Measurements from ENCODE around the gene TTC12.

The TTC12 gene

GRCh38 chr11:113378692-113379091 lies 64.3 kb downstream of the TTC12 start:
- POLR2A ChIA-PET = no interaction called here
- no peak for DNase-seq (ENCODE audit: extremely low spot score)
- CTCF ChIA-PET = interaction anchor here (1.9 kb wide), 1 partner anchor 11 kb away, joined by 5 read pairs; no protein-coding TSS in a partner anchor
- TF ChIP-seq CTCF (IDR thresholded peaks at IDR 0.05; ENCODE audit: control extremely low read depth, extremely low read depth, low read depth, missing control alignments) = no peak

GRCh38 chr11:113382121-113382520 lies 67.7 kb downstream of the TTC12 start:
- TF ChIP-seq CTCF (IDR thresholded peaks at IDR 0.05; ENCODE audit: control extremely low read depth, extremely low read depth, low read depth, missing control alignments) = no peak
- no peak for DNase-seq (ENCODE audit: extremely low spot score)
- CTCF ChIA-PET = no interaction called here
- POLR2A ChIA-PET = no interaction called here

GRCh38 chr11:113384551-113384950 lies 70.2 kb downstream of the TTC12 start:
- ChIA-PET CTCF (interaction anchor here (1.2 to 1.6 kb wide), 4 partner anchors 8 to 148 kb away, joined by 3 to 7 read pairs (median 4); no protein-coding TSS in a partner anchor), POLR2A (no interaction called here)
- TF ChIP-seq CTCF (IDR thresholded peaks at IDR 0.05; ENCODE audit: control extremely low read depth, extremely low read depth, low read depth, missing control alignments) = no peak
- DNase-seq (ENCODE audit: extremely low spot score) = no peak

GRCh38 chr11:113385749-113386148 lies 71.4 kb downstream of the TTC12 start:
- POLR2A ChIA-PET = no interaction called here
- CTCF ChIA-PET = interaction anchor here (1.2 to 2.4 kb wide), 4 partner anchors 9 to 147 kb away, joined by 3 to 11 read pairs (median 6); no protein-coding TSS in a partner anchor

GRCh38 chr11:113386866-113387265 lies 72.5 kb downstream of the TTC12 start:
- TF ChIP-seq CTCF (IDR thresholded peaks at IDR 0.05; ENCODE audit: control extremely low read depth, extremely low read depth, low read depth, missing control alignments) = no peak
- no peak for DNase-seq (ENCODE audit: extremely low spot score)
- CTCF ChIA-PET = interaction anchor here (0.9 to 2.4 kb wide), 3 partner anchors 9 to 18 kb away, joined by 3 to 11 read pairs (median 3); no protein-coding TSS in a partner anchor
- POLR2A ChIA-PET = no interaction called here

More at GRCh38 chr11:113385749-113386148, 71.4 kb downstream of the TTC12 start:
- no peak for TF ChIP-seq CTCF (IDR thresholded peaks at IDR 0.05; ENCODE audit: control extremely low read depth, extremely low read depth, low read depth, missing control alignments)
- DNase-seq (ENCODE audit: extremely low spot score) = no peak

- ChIA-PET POLR2A (no interaction called here), CTCF (interaction anchor here (1.3 kb wide), 1 partner anchor 17 kb away, joined by 3 read pairs; no protein-coding TSS in a partner anchor)
- DNase-seq (ENCODE audit: extremely low spot score) = no peak
- peak; percentile 11 for TF ChIP-seq CTCF (IDR thresholded peaks at IDR 0.05; ENCODE audit: control extremely low read depth, extremely low read depth, low read depth, missing control alignments)
Measured at GRCh38 chr11:113387605-113388211, 73.3 kb downstream of the TTC12 start, which contains the start of gene ANKK1. TSS of gene ANKK1 (plus strand) at chr11:113387779. CDS start at chr11:113387885, 106 bp downstream.
